ENCODE measurements around the gene IL20RB. TPM values are rescaled to one million over a fixed set of nuclear protein-coding genes. Genes with fewer than 3 reads are reported as not detected.

Gene IL20RB
- total RNA-seq, 4 donors from 2014 or later, result 0.27 to 1.8 (median 1.7) TPM; not detected in 1

GRCh38 chr3:136913168-136913567 is 44.6 kb upstream of the IL20RB start:
- Histone ChIP-seq H3K27ac (no peak overlapping the region), H3K27me3 (no peaks in the 10 kb centered on the region), H3K36me3 (no peaks in the 10 kb centered on the region), H3K4me3 (no peak overlapping the region), H3K9me3 (no peaks in the 10 kb centered on the region), H3K4me1 (peaks cover 0 to 21% (median 7%) of the 10 kb centered on the region in 4 donors)
- in situ Hi-C loops (cut with MboI; ENCODE audit: low pct_ligation_motif_present in 1 of 4, low pct_unique_long_range_greater_than_20kb in 1 of 4, low sequenced_read_pairs in 3 of 4) (no loop called here), intact Hi-C loops (cut with DNase I; ENCODE audit: low total_unique reads) (no loop called here)
- 100% methylated on average over 1 of the region's 1 CpG for WGBS, 2 donors (ENCODE audit: low coverage in 1 of 2)
- no peak for DNase-seq
- no peak for TF ChIP-seq CTCF (IDR thresholded peaks at IDR 0.05)
- TF ChIP-seq POLR2AphosphoS5 (IDR thresholded peaks at IDR 0.05), result no peak
- TF ChIP-seq EP300 (IDR thresholded peaks at IDR 0.05; ENCODE audit: low read depth), result no peak
- no peak for TF ChIP-seq POLR2A (IDR thresholded peaks at IDR 0.05)

DNA sequence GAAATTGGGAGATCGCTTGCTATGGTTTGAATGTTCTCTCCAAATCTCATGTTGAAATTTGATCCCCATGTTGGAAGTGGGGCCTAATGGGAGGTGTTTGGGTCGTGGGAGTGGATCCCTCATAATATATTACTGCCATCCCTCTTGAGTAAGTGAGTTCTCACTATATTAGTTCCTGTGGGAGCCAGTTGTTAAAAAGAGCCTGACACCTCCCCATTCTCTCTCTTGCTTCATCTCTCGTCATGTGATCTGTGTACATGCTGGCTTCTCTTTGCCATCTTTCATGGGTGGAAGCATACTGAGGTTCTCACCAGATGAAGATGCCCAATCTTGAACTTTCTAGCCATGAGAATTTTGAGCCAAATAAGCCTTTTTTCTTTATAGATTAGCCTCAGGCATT is 43.0 kb upstream of the IL20RB start:
- no peak for DNase-seq
- no peaks in the 10 kb centered on the region for H3K9me3 ChIP-seq
- intact Hi-C loops (cut with DNase I; ENCODE audit: low total_unique reads) (no loop called here), in situ Hi-C loops (cut with MboI; ENCODE audit: low pct_ligation_motif_present in 1 of 4, low pct_unique_long_range_greater_than_20kb in 1 of 4, low sequenced_read_pairs in 3 of 4) (no loop called here)
- no peak overlapping the region for H3K27ac ChIP-seq
- 90 to 93% methylated on average over 3 of the region's 3 CpGs for WGBS, 2 donors (ENCODE audit: low coverage in 1 of 2)
- peaks cover 2 to 34% (median 9%) of the 10 kb centered on the region in 4 donors for H3K4me1 ChIP-seq
- TF ChIP-seq CTCF (IDR thresholded peaks at IDR 0.05) (no peak), POLR2A (IDR thresholded peaks at IDR 0.05) (no peak)
- no peak overlapping the region for H3K4me3 ChIP-seq
- H3K36me3 ChIP-seq, result no peaks in the 10 kb centered on the region
- no peaks in the 10 kb centered on the region for H3K27me3 ChIP-seq

DNA sequence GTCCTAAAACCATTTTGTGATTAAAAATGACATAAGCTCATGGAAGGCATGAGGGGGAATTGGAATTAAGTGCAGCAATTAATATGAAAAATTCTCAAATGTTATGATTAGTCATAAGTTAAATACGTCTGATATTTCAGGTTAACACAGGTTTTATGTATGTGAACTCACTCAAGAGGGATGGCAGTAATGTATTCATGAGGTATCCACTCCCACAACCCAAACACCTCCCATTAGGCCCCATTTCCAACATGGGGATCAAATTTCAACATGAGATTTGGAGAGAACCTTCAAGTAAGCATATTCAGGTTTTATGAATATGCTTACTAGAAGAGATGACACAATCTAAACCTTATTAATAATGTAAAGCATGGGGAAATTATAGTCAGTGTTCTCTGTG is 41.6 kb upstream of the IL20RB start:
- Histone ChIP-seq H3K36me3 (no peaks in the 10 kb centered on the region), H3K4me1 (peaks cover 0 to 34% (median 9%) of the 10 kb centered on the region in 4 donors), H3K9me3 (no peaks in the 10 kb centered on the region), H3K27ac (no peak overlapping the region), H3K27me3 (no peaks in the 10 kb centered on the region), H3K4me3 (no peak overlapping the region)
- in situ Hi-C loops (cut with MboI; ENCODE audit: low pct_ligation_motif_present in 1 of 4, low pct_unique_long_range_greater_than_20kb in 1 of 4, low sequenced_read_pairs in 3 of 4) (no loop called here), intact Hi-C loops (cut with DNase I; ENCODE audit: low total_unique reads) (no loop called here)
- TF ChIP-seq EP300 (IDR thresholded peaks at IDR 0.05; ENCODE audit: low read depth), result no peak
- TF ChIP-seq CTCF (IDR thresholded peaks at IDR 0.05), result no peak
- TF ChIP-seq POLR2A (IDR thresholded peaks at IDR 0.05), result no peak
- no peak for TF ChIP-seq POLR2AphosphoS5 (IDR thresholded peaks at IDR 0.05)
- WGBS, 2 donors (ENCODE audit: low coverage in 1 of 2), result 91 to 100% methylated on average over 1 of the region's 1 CpG
- DNase-seq, result no peak

DNA sequence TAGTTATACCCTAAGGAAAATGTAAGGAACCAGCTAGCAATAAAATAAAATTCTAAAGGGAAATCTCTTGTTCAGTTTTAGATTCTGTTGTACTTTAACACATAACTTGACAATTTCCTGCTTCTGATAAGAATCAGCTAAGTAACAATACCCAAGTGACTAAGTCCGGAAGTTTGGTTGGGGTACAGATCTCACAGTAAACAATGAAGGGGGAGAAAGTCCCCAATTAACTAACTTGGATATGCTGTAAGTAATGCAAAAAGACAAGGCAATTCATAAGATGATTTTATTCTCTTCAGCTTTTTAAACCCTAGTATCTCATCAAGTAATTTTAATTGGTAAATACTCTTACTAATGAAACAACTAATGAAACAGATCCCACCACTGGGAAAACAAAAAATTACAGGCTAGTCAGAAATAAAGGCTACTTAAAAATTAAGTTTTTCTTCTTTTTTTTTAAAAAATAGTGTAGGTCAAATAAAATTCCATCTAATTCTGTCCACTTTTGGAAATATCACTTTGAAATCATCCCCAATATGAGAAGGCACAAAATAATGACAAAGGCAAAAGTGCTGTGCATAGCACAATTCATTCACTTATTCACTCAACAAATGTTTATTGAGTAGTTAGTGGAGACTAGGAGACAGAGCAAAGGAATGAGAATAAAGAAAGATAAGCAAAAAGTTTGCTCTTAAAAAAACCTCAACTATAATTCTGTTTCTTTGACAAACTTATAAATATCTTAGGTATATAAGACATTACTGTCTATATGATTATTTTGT is 37.8 kb upstream of the IL20RB start:
- DNase-seq, result no peak
- in situ Hi-C loops (cut with MboI; ENCODE audit: low pct_ligation_motif_present in 1 of 4, low pct_unique_long_range_greater_than_20kb in 1 of 4, low sequenced_read_pairs in 3 of 4) (no loop called here), intact Hi-C loops (cut with DNase I; ENCODE audit: low total_unique reads) (no loop called here)
- 30 to 54% methylated on average over 1 of the region's 1 CpG for WGBS, 2 donors (ENCODE audit: low coverage in 1 of 2)
- Histone ChIP-seq H3K27ac (peak overlapping the region in 2 of 4 donors; percentile 0 to 5), H3K27me3 (no peaks in the 10 kb centered on the region), H3K4me3 (no peak overlapping the region), H3K36me3 (no peaks in the 10 kb centered on the region), H3K4me1 (peaks cover 0 to 34% (median 9%) of the 10 kb centered on the region in 4 donors), H3K9me3 (no peaks in the 10 kb centered on the region)
- no peak for TF ChIP-seq POLR2A (IDR thresholded peaks at IDR 0.05)
- TF ChIP-seq POLR2AphosphoS5 (IDR thresholded peaks at IDR 0.05), result no peak
- TF ChIP-seq EP300 (IDR thresholded peaks at IDR 0.05; ENCODE audit: low read depth), result no peak
- no peak for TF ChIP-seq CTCF (IDR thresholded peaks at IDR 0.05)

Data from transverse colon (tissue), 4 donors.